ENCODE results near the gene PDCD11. TPM values are rescaled to one million over a fixed set of nuclear protein-coding genes. Genes with fewer than 3 reads are reported as not detected.
A peak's percentile ranks its signal among the peaks of the same experiment; 100 is the strongest.

The PDCD11 gene
- 20.4 and 20.9 TPM in 2 replicates for polyA plus RNA-seq (2013)

GRCh38 chr10:103396067-103396788 lies at the start of gene PDCD11, which contains the start of gene ATP5MK:
PDCD11 (plus strand) TSS chr10:103396626; CDS start chr10:103398427, 1,801 bp downstream.
ATP5MK (minus strand) TSS chr10:103396475; CDS start chr10:103392457, 4,018 bp downstream.
- WGBS (ENCODE audit: extremely low coverage, insufficient coverage, insufficient read length), result no CpG with 5 or more reads among the region's 56 CpGs
- peak within 1 kb of the TSS; percentile 72 for H2AK5ac ChIP-seq (ENCODE audit: low read length)
- peaks cover 18% of the 10 kb centered on the region for H3K79me2 ChIP-seq (ENCODE audit: control insufficient read depth, insufficient read depth, low read length, poor library complexity)
- peak within 1 kb of the TSS; percentile 86 for H3K14ac ChIP-seq (ENCODE audit: low read length)
- DNase-seq, result peak; percentile 98 to 99
- H3K9ac ChIP-seq (ENCODE audit: low read length), result peak within 1 kb of the TSS; percentile 95
- no peak within 1 kb of the TSS for H3K23ac ChIP-seq (ENCODE audit: low read length)
- peaks cover 18 to 29% of the 10 kb centered on the region in 2 experiments for H3K36me3 ChIP-seq (ENCODE audit: control insufficient read depth in 1 of 2, insufficient read depth in 2 of 2, low read length in 2 of 2)
- peak within 1 kb of the TSS; percentile 89 for H4K8ac ChIP-seq (ENCODE audit: low read depth, low read length)
- H3K4ac ChIP-seq (ENCODE audit: low read depth, low read length), result peak within 1 kb of the TSS; percentile 95
- peak within 1 kb of the TSS; percentile 90 for H3K4me2 ChIP-seq (ENCODE audit: low read length)
- H4K12ac ChIP-seq (ENCODE audit: low read depth, low read length), result peak within 1 kb of the TSS; percentile 80
- H3K27me3 ChIP-seq (ENCODE audit: insufficient read depth, low read length), result no peaks in the 10 kb centered on the region
- no peak within 1 kb of the TSS for H2BK12ac ChIP-seq (ENCODE audit: low read length)
- H4K91ac ChIP-seq (ENCODE audit: low read depth, low read length), result peak within 1 kb of the TSS; percentile 89
- H3K4me3 ChIP-seq (ENCODE audit: low read depth, low read length), result peak within 1 kb of the TSS; percentile 95
- peak within 1 kb of the TSS; percentile 72 for H2BK120ac ChIP-seq (ENCODE audit: insufficient read depth, low read length, poor library complexity)
- H3K18ac ChIP-seq (ENCODE audit: low read length), result peak within 1 kb of the TSS; percentile 85
- H3K4me1 ChIP-seq (ENCODE audit: control insufficient read depth in 1 of 2, insufficient read depth in 2 of 2, low read length in 2 of 2), result peaks cover 3 to 12% of the 10 kb centered on the region in 2 experiments
- peak within 1 kb of the TSS; percentile 29 for H3K27ac ChIP-seq (ENCODE audit: low read depth, low read length)
- H2AFZ ChIP-seq (ENCODE audit: insufficient read depth, low read length, poor library complexity), result peak within 1 kb of the TSS; percentile 90
- H3K9me3 ChIP-seq (ENCODE audit: insufficient read depth, low read depth, low read length), result no peaks in the 10 kb centered on the region
- H2BK5ac ChIP-seq (ENCODE audit: low read depth, low read length, poor library complexity), result peak within 1 kb of the TSS; percentile 34
- peaks cover 7% of the 10 kb centered on the region for H3K79me1 ChIP-seq (ENCODE audit: low read length)

GRCh38 chr10:103350175-103350516 lies 46.3 kb upstream of the PDCD11 start:
- H3K18ac ChIP-seq (ENCODE audit: low read length), result no peak overlapping the region
- H2BK12ac ChIP-seq (ENCODE audit: low read length), result no peak overlapping the region
- peak overlapping the region; percentile 38 for H2BK120ac ChIP-seq (ENCODE audit: insufficient read depth, low read length, poor library complexity)
- H4K12ac ChIP-seq (ENCODE audit: low read depth, low read length), result peak overlapping the region; percentile 89
- peak overlapping the region; percentile 95 for H2BK5ac ChIP-seq (ENCODE audit: low read depth, low read length, poor library complexity)
- peak in 1 of 2 donors; percentile 49 for DNase-seq
- H2AFZ ChIP-seq (ENCODE audit: insufficient read depth, low read length, poor library complexity), result peak overlapping the region; percentile 100
- H4K8ac ChIP-seq (ENCODE audit: low read depth, low read length), result peak overlapping the region; percentile 98
- peaks cover 7% of the 10 kb centered on the region for H3K79me1 ChIP-seq (ENCODE audit: low read length)
- H2AK5ac ChIP-seq (ENCODE audit: low read length), result no peak overlapping the region
- peak overlapping the region; percentile 88 for H4K91ac ChIP-seq (ENCODE audit: low read depth, low read length)
- peaks cover 9% of the 10 kb centered on the region for H3K79me2 ChIP-seq (ENCODE audit: control insufficient read depth, insufficient read depth, low read length, poor library complexity)
- WGBS (ENCODE audit: extremely low coverage, insufficient coverage, insufficient read length), result no CpG with 5 or more reads among the region's 16 CpGs
- H3K4me2 ChIP-seq (ENCODE audit: low read length), result peak overlapping the region; percentile 64
- peak overlapping the region; percentile 98 for H3K14ac ChIP-seq (ENCODE audit: low read length)
- no peaks in the 10 kb centered on the region for H3K9me3 ChIP-seq (ENCODE audit: insufficient read depth, low read depth, low read length)
- no peaks in the 10 kb centered on the region for H3K27me3 ChIP-seq (ENCODE audit: insufficient read depth, low read length)
- H3K4me1 ChIP-seq (ENCODE audit: control insufficient read depth in 1 of 2, insufficient read depth in 2 of 2, low read length in 2 of 2), result peaks cover 0 to 7% of the 10 kb centered on the region in 2 experiments
- peak overlapping the region; percentile 74 for H3K27ac ChIP-seq (ENCODE audit: low read depth, low read length)
- H3K36me3 ChIP-seq (ENCODE audit: control insufficient read depth in 1 of 2, insufficient read depth in 2 of 2, low read length in 2 of 2), result peaks cover 14% of the 10 kb centered on the region in 2 experiments
- no peak overlapping the region for H3K23ac ChIP-seq (ENCODE audit: low read length)
- peak overlapping the region; percentile 83 for H3K4me3 ChIP-seq (ENCODE audit: low read depth, low read length)
- H3K9ac ChIP-seq (ENCODE audit: low read length), result peak overlapping the region; percentile 94
- peak overlapping the region; percentile 91 for H3K4ac ChIP-seq (ENCODE audit: low read depth, low read length)

- peak within 1 kb of the TSS; percentile 64 for H3K4me2 ChIP-seq (ENCODE audit: low read length)
- H4K91ac ChIP-seq (ENCODE audit: low read depth, low read length), result peak within 1 kb of the TSS; percentile 88
- peaks cover 0 to 7% of the 10 kb centered on the region in 2 experiments for H3K4me1 ChIP-seq (ENCODE audit: control insufficient read depth in 1 of 2, insufficient read depth in 2 of 2, low read length in 2 of 2)
- H3K27ac ChIP-seq (ENCODE audit: low read depth, low read length), result peak within 1 kb of the TSS; percentile 74
- peak within 1 kb of the TSS; percentile 89 for H4K12ac ChIP-seq (ENCODE audit: low read depth, low read length)
- peaks cover 9% of the 10 kb centered on the region for H3K79me2 ChIP-seq (ENCODE audit: control insufficient read depth, insufficient read depth, low read length, poor library complexity)
- H2AFZ ChIP-seq (ENCODE audit: insufficient read depth, low read length, poor library complexity), result peak within 1 kb of the TSS; percentile 100
- H2AK5ac ChIP-seq (ENCODE audit: low read length), result peak within 1 kb of the TSS; percentile 66
- peak; percentile 68 to 80 for DNase-seq
- peak within 1 kb of the TSS; percentile 83 for H3K4me3 ChIP-seq (ENCODE audit: low read depth, low read length)
- H2BK12ac ChIP-seq (ENCODE audit: low read length), result peak within 1 kb of the TSS; percentile 66
- H3K9ac ChIP-seq (ENCODE audit: low read length), result peak within 1 kb of the TSS; percentile 94
- peaks cover 7% of the 10 kb centered on the region for H3K79me1 ChIP-seq (ENCODE audit: low read length)
- H3K23ac ChIP-seq (ENCODE audit: low read length), result no peak within 1 kb of the TSS
- H2BK5ac ChIP-seq (ENCODE audit: low read depth, low read length, poor library complexity), result peak within 1 kb of the TSS; percentile 95
- H3K9me3 ChIP-seq (ENCODE audit: insufficient read depth, low read depth, low read length), result no peaks in the 10 kb centered on the region
- H3K4ac ChIP-seq (ENCODE audit: low read depth, low read length), result peak within 1 kb of the TSS; percentile 91
- H3K14ac ChIP-seq (ENCODE audit: low read length), result peak within 1 kb of the TSS; percentile 98
- peak within 1 kb of the TSS; percentile 93 for H3K18ac ChIP-seq (ENCODE audit: low read length)
- H3K27me3 ChIP-seq (ENCODE audit: insufficient read depth, low read length), result no peaks in the 10 kb centered on the region
- no CpG with 5 or more reads among the region's 82 CpGs for WGBS (ENCODE audit: extremely low coverage, insufficient coverage, insufficient read length)
- H4K8ac ChIP-seq (ENCODE audit: low read depth, low read length), result peak within 1 kb of the TSS; percentile 98
- peak within 1 kb of the TSS; percentile 38 for H2BK120ac ChIP-seq (ENCODE audit: insufficient read depth, low read length, poor library complexity)
- peaks cover 9% of the 10 kb centered on the region in 2 experiments for H3K36me3 ChIP-seq (ENCODE audit: control insufficient read depth in 1 of 2, insufficient read depth in 2 of 2, low read length in 2 of 2)
Measured at GRCh38 chr10:103350517-103351260, 45.7 kb upstream of the PDCD11 start, which contains the start of gene PCGF6. PCGF6 (minus strand) TSS chr10:103351140; CDS start chr10:103351066, 74 bp downstream.

GRCh38 chr10:103353281-103353680 lies 43.1 kb upstream of the PDCD11 start:
- peaks cover 1% of the 10 kb centered on the region in 2 experiments for H3K36me3 ChIP-seq (ENCODE audit: control insufficient read depth in 1 of 2, insufficient read depth in 2 of 2, low read length in 2 of 2)
- H2BK12ac ChIP-seq (ENCODE audit: low read length), result no peak overlapping the region
- H3K4me3 ChIP-seq (ENCODE audit: low read depth, low read length), result no peak overlapping the region
- H3K27me3 ChIP-seq (ENCODE audit: insufficient read depth, low read length), result no peaks in the 10 kb centered on the region
- no peak overlapping the region for H4K12ac ChIP-seq (ENCODE audit: low read depth, low read length)
- H3K9ac ChIP-seq (ENCODE audit: low read length), result no peak overlapping the region
- no peaks in the 10 kb centered on the region for H3K9me3 ChIP-seq (ENCODE audit: insufficient read depth, low read depth, low read length)
- no peak overlapping the region for H2BK120ac ChIP-seq (ENCODE audit: insufficient read depth, low read length, poor library complexity)
- no peak overlapping the region for H3K27ac ChIP-seq (ENCODE audit: low read depth, low read length)
- no peak overlapping the region for H4K91ac ChIP-seq (ENCODE audit: low read depth, low read length)
- H3K79me1 ChIP-seq (ENCODE audit: low read length), result peaks cover 7% of the 10 kb centered on the region
- H3K14ac ChIP-seq (ENCODE audit: low read length), result no peak overlapping the region
- no peak overlapping the region for H2AK5ac ChIP-seq (ENCODE audit: low read length)
- no peak overlapping the region for H2BK5ac ChIP-seq (ENCODE audit: low read depth, low read length, poor library complexity)
- H3K4ac ChIP-seq (ENCODE audit: low read depth, low read length), result no peak overlapping the region
- H3K4me2 ChIP-seq (ENCODE audit: low read length), result no peak overlapping the region
- WGBS (ENCODE audit: extremely low coverage, insufficient coverage, insufficient read length), result no CpG with 5 or more reads among the region's 2 CpGs
- peaks cover 0 to 7% of the 10 kb centered on the region in 2 experiments for H3K4me1 ChIP-seq (ENCODE audit: control insufficient read depth in 1 of 2, insufficient read depth in 2 of 2, low read length in 2 of 2)
- H3K23ac ChIP-seq (ENCODE audit: low read length), result no peak overlapping the region
- no peak overlapping the region for H2AFZ ChIP-seq (ENCODE audit: insufficient read depth, low read length, poor library complexity)
- peaks cover 9% of the 10 kb centered on the region for H3K79me2 ChIP-seq (ENCODE audit: control insufficient read depth, insufficient read depth, low read length, poor library complexity)
- DNase-seq, result no peak
- H3K18ac ChIP-seq (ENCODE audit: low read length), result no peak overlapping the region
- H4K8ac ChIP-seq (ENCODE audit: low read depth, low read length), result no peak overlapping the region

All from trophoblast cell (in vitro differentiated cells and primary cell).